Skeletal muscle satellite cell (primary cell): ENCODE results near the gene SPOPL.
"Not testable (repeated sequence)": the region's sequence is repeated elsewhere in the genome, so short reads cannot be mapped to it uniquely, and the experiment has no call there.

Source experiments
- H3K27me3 ChIP-seq: 2 replicates; pipeline ENCODE4 v1.7.0; 2013; ENCODE audit warnings: low read length; ENCODE audit not compliant: control insufficient read depth, insufficient read depth
- H3K36me3 ChIP-seq: 2 replicates; pipeline ENCODE4 v1.7.0; 2013; ENCODE audit warnings: mild to moderate bottlenecking, control low read depth, low read length; ENCODE audit not compliant: insufficient read depth
- H3K4me1 ChIP-seq: 2 replicates; pipeline ENCODE4 v1.7.0; 2013; ENCODE audit warnings: low read length; ENCODE audit not compliant: control insufficient read depth, insufficient read depth
- H3K4me2 ChIP-seq: 2 replicates; pipeline ENCODE4 v1.7.0; 2013; ENCODE audit warnings: mild to moderate bottlenecking, low read length
- H3K4me3 ChIP-seq: 2 replicates; pipeline ENCODE4 v1.7.0; 2013; ENCODE audit warnings: low read length
- H3K9ac ChIP-seq: 2 replicates; pipeline ENCODE4 v1.7.0; 2013; ENCODE audit warnings: mild to moderate bottlenecking, low read depth, low read length, moderate library complexity
- H3K9me3 ChIP-seq: replicated peaks from 2 replicates; pipeline ENCODE4 v1.7.0; 2013; ENCODE audit warnings: mild to moderate bottlenecking, control low read depth, low read length

SPOPL gene

GRCh38 chr2:138510319-138510718 lies 8.7 kb downstream of the SPOPL start:
- H3K4me2 ChIP-seq: no peak overlapping the region
- H3K4me1 ChIP-seq: no peaks in the 10 kb centered on the region
- H3K36me3 ChIP-seq: no peaks in the 10 kb centered on the region
- no peaks in the 10 kb centered on the region for H3K27me3 ChIP-seq
- no peak overlapping the region for H3K4me3 ChIP-seq
- H3K9ac ChIP-seq: no peak overlapping the region
- no peaks in the 10 kb centered on the region for H3K9me3 ChIP-seq

- peaks cover 8% of the 10 kb centered on the region for H3K4me1 ChIP-seq
- H3K27me3 ChIP-seq: no peaks in the 10 kb centered on the region
- H3K9me3 ChIP-seq: no peaks in the 10 kb centered on the region
- H3K36me3 ChIP-seq: no peaks in the 10 kb centered on the region
- no peak overlapping the region for H3K4me3 ChIP-seq
- H3K9ac ChIP-seq: no peak overlapping the region
- H3K4me2 ChIP-seq: no peak overlapping the region
Measured at GRCh38 chr2:138512672-138513071, 11.1 kb downstream of the SPOPL start.

- H3K9me3 ChIP-seq: no peaks in the 10 kb centered on the region
- H3K9ac ChIP-seq: no peak overlapping the region
- H3K4me2 ChIP-seq: no peak overlapping the region
- no peaks in the 10 kb centered on the region for H3K27me3 ChIP-seq
- no peak overlapping the region for H3K4me3 ChIP-seq
- peaks cover 8% of the 10 kb centered on the region for H3K4me1 ChIP-seq
- H3K36me3 ChIP-seq: no peaks in the 10 kb centered on the region
Measured at GRCh38 chr2:138514173-138514572, 12.6 kb downstream of the SPOPL start.

DNA sequence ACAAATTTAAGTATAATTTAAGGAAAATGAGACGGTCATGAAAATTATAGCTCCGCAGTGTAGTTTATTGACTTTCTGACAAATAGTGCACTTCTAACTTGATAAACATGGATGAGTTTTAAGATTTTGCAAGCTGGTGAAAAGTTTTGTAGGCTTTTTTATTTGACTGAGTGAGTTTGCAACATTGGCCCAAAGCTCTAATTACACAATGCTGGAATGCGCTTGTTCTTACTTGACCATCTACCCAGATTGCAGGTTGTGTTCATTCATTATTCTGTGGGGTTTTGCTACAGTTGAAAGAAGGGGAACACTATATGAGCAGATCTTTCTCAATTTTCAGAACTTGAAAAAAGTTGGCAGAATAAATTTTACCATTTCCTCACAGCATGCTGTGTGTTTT lies 13.5 kb downstream of the SPOPL start:
- no peaks in the 10 kb centered on the region for H3K36me3 ChIP-seq
- no peaks in the 10 kb centered on the region for H3K9me3 ChIP-seq
- no peak overlapping the region for H3K9ac ChIP-seq
- H3K4me1 ChIP-seq: peaks cover 8% of the 10 kb centered on the region
- H3K27me3 ChIP-seq: no peaks in the 10 kb centered on the region
- H3K4me2 ChIP-seq: no peak overlapping the region
- H3K4me3 ChIP-seq: no peak overlapping the region

DNA sequence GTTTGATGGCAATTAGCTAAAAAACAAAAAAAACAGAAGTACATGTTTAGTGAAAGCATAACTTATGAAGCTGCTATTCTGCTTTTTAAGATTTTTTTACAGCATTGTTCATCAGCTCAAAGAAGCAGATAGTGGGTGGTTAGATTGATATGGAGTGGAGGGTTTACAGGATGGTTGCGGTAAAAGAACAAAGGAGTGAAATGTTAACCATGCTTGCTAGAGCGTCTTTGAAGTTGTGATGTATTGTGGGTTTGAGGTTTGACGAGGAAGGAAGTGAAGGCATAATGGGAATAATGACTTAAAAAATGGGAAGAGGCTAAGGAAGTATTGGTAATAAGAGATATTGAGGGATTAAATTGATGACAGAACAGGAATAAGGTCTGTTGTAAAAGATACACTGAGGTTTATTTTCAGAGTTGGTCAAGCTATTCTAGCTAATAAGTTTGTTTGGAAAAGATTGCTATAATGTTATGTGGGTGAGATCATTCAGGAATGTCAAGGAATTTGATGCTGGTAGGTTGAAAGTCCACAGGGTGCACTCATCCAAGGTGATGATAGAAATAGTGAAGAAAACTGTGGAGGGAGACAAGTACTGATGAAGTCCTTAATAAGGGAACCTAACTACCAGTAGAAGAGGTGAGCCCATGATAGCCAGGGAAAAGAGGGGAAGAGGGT lies 14.6 kb downstream of the SPOPL start:
- Histone ChIP-seq H3K4me3 (no peak overlapping the region), H3K9me3 (no peaks in the 10 kb centered on the region), H3K36me3 (no peaks in the 10 kb centered on the region), H3K27me3 (no peaks in the 10 kb centered on the region), H3K4me1 (peaks cover 8% of the 10 kb centered on the region), H3K9ac (no peak overlapping the region), H3K4me2 (no peak overlapping the region)

- Histone ChIP-seq H3K4me3 (no peak overlapping the region), H3K27me3 (no peaks in the 10 kb centered on the region), H3K9ac (no peak overlapping the region), H3K9me3 (no peaks in the 10 kb centered on the region), H3K4me1 (peaks cover 8% of the 10 kb centered on the region), H3K36me3 (no peaks in the 10 kb centered on the region), H3K4me2 (no peak overlapping the region)
Measured at GRCh38 chr2:138518860-138519259, 17.3 kb downstream of the SPOPL start.

DNA sequence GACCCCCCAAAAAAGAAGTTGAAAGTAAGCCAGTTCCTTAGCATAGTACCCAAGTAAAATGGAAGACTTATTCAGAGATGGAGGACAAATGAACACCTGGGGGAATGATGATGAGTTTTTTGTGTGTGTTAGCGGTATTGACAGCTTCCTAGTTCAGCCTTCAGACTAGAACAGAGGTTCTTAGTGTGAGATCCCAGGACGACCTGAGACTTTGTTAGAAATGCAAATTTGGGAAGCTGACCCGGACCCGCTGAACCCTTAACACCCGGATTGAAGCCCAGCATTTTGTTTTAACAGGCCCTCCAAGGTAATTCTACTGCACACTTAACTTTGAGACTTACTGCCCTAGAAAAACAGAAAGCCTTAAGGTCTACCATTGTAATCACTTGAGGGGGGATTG lies 20.3 kb downstream of the SPOPL start:
- Histone ChIP-seq H3K4me2 (no peak overlapping the region), H3K4me3 (no peak overlapping the region), H3K27me3 (no peaks in the 10 kb centered on the region), H3K9ac (no peak overlapping the region), H3K9me3 (no peaks in the 10 kb centered on the region), H3K36me3 (peaks cover 3% of the 10 kb centered on the region), H3K4me1 (no peaks in the 10 kb centered on the region)

DNA sequence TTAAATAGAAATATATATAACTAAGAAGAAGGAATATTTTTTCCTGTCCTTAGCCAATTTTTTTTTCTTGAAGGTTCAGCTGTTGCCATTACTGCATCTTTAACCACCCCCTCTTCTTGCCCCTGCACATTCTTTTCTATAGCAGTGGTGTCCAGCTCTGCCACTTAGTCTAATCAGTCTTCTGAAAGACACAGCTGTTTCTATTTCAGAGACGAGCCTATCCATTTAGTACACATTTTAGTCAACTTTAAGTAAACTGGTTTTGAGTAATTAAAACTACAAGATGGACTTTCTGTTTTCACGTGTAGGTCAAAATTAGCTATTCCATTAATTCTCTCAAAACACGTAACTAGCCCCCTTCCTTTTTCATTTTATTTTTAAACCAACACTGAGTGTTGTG lies 21.0 kb downstream of the SPOPL start:
- Histone ChIP-seq H3K4me2 (no peak overlapping the region), H3K27me3 (no peaks in the 10 kb centered on the region), H3K9ac (no peak overlapping the region), H3K4me1 (no peaks in the 10 kb centered on the region), H3K4me3 (no peak overlapping the region), H3K36me3 (peaks cover 3% of the 10 kb centered on the region), H3K9me3 (no peaks in the 10 kb centered on the region)

- not testable (repeated sequence) for H3K4me1 ChIP-seq, H3K9me3 ChIP-seq, H3K4me2 ChIP-seq, H3K4me3 ChIP-seq, H3K36me3 ChIP-seq, H3K27me3 ChIP-seq, H3K9ac ChIP-seq
Measured at GRCh38 chr2:138523018-138523672, 21.6 kb downstream of the SPOPL start.

DNA sequence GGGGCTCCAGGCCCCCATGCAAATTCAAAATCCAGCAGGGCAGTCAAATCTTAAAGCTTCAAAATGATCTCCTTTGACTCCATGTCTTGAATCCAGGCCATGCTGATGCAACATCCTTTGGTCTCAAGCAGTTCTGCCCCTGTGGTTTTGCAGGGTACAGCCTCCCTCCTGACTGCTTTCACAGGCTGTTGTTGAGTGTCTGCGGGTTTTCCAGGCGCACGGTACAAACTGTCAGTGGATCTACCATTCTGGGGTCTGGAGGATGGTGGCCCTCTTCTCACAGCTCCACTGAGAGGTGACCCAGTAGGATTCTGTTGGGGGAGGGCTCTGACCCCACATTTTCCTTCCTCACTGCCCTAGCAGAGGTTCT lies 22.1 kb downstream of the SPOPL start:
- not testable (repeated sequence) for H3K4me2 ChIP-seq, H3K4me1 ChIP-seq, H3K4me3 ChIP-seq, H3K9ac ChIP-seq, H3K9me3 ChIP-seq, H3K36me3 ChIP-seq, H3K27me3 ChIP-seq

GRCh38 chr2:138524353-138524752 lies 22.8 kb downstream of the SPOPL start:
- not testable (repeated sequence) for H3K4me1 ChIP-seq, H3K9ac ChIP-seq, H3K4me3 ChIP-seq, H3K27me3 ChIP-seq, H3K4me2 ChIP-seq, H3K36me3 ChIP-seq, H3K9me3 ChIP-seq

GRCh38 chr2:138531913-138532312 lies 30.3 kb downstream of the SPOPL start:
- H3K9ac ChIP-seq: no peak overlapping the region
- no peaks in the 10 kb centered on the region for H3K36me3 ChIP-seq
- H3K27me3 ChIP-seq: no peaks in the 10 kb centered on the region
- no peak overlapping the region for H3K4me2 ChIP-seq
- no peaks in the 10 kb centered on the region for H3K4me1 ChIP-seq
- H3K9me3 ChIP-seq: no peaks in the 10 kb centered on the region
- H3K4me3 ChIP-seq: no peak overlapping the region
